GM06990 (cell line): ENCODE results near the gene CD96.

ENCODE experiments used
- DNase-seq: peaks from one replicate; pipeline ENCODE4 v3.0.0-alpha.2; 2011; ENCODE audit not compliant: insufficient read length; ENCODE audit errors: extremely low read depth
- H3K27me3 ChIP-seq: replicated peaks from 2 replicates; pipeline ENCODE4 v1.6.0; 2011; ENCODE audit warnings: low read length; ENCODE audit not compliant: control insufficient read depth, insufficient read depth
- H3K36me3 ChIP-seq: 2 replicates; pipeline ENCODE4 v1.5.1; 2011; ENCODE audit warnings: low read length; ENCODE audit not compliant: control insufficient read depth, insufficient read depth
- H3K4me3 ChIP-seq: replicated peaks from 2 replicates; pipeline ENCODE4 v1.5.1; 2011; ENCODE audit warnings: low read depth, mild to moderate bottlenecking, control low read depth, low read length
- TF ChIP-seq, protein P1 (sequence below): IDR thresholded peaks from 2 replicates; pipeline ENCODE4 v1.5.1; 2011; ENCODE audit warnings: low read length, control low read depth, mild to moderate bottlenecking, inconsistent platforms; ENCODE audit not compliant: insufficient read depth, poor library complexity, severe bottlenecking

Gene CD96

DNA sequence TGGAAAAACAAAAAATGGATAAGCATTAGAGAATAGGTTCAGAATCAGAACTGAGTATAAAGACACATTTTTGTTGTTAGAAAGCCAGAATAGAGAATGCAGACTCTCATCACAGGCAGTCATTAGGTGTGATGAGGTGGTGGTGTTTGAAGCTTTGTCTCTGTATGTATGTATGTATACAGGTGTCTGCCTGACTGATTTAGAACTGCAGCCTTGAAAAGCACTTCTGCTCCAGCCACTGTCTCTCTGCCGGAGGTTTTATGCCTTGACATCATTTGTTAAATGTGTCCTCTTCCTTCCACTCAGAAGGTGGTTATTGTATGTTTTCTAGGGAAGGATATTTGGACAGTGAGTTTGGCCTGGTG, 133.8 kb downstream of the CD96 start:
- TF ChIP-seq, protein P1, sequence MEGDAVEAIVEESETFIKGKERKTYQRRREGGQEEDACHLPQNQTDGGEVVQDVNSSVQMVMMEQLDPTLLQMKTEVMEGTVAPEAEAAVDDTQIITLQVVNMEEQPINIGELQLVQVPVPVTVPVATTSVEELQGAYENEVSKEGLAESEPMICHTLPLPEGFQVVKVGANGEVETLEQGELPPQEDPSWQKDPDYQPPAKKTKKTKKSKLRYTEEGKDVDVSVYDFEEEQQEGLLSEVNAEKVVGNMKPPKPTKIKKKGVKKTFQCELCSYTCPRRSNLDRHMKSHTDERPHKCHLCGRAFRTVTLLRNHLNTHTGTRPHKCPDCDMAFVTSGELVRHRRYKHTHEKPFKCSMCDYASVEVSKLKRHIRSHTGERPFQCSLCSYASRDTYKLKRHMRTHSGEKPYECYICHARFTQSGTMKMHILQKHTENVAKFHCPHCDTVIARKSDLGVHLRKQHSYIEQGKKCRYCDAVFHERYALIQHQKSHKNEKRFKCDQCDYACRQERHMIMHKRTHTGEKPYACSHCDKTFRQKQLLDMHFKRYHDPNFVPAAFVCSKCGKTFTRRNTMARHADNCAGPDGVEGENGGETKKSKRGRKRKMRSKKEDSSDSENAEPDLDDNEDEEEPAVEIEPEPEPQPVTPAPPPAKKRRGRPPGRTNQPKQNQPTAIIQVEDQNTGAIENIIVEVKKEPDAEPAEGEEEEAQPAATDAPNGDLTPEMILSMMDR = no peak
- Histone ChIP-seq H3K4me3 (peak overlapping the region; percentile 72), H3K36me3 (no peaks in the 10 kb centered on the region), H3K27me3 (no peaks in the 10 kb centered on the region)
- no peak for DNase-seq

DNA sequence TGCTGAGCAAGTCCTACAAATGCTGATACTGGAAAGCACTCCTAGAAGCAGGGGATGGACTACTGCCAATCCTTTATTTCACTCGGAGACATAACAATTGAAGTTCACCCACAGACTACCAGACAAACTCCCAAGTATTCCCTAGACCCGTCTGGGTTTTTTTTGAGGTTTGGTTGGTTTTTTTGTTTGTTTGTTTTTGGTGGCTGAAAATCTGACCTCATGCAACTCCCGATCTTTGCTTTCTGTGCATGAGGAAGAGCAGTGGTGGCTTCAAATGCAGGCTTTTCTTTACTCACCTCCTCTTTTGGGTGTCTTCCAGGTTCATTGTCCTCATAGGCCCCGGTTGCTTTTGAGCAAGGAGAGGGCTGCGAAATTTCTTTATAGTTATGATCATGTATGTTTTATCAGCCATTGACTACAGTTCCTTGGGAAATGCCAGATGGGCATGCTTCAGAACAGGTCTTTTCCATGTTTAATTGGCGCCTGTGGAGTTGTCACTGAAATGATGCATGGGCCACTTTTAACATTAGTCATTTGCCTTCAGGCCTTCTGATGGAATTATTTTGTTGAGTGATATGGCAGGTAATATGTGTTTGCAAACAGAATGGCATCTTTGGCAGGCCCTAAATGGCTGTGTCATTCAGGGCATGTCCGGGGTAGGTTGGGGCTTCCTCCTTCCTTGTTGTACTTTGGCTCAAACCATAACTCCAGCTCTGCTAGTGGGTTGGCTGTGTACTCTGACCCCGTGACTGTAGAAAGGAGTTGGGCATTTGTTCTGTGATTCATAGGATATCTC, 134.4 kb downstream of the CD96 start:
- no peaks in the 10 kb centered on the region for H3K27me3 ChIP-seq
- TF ChIP-seq, protein P1 = no peak
- DNase-seq = no peak

DNA sequence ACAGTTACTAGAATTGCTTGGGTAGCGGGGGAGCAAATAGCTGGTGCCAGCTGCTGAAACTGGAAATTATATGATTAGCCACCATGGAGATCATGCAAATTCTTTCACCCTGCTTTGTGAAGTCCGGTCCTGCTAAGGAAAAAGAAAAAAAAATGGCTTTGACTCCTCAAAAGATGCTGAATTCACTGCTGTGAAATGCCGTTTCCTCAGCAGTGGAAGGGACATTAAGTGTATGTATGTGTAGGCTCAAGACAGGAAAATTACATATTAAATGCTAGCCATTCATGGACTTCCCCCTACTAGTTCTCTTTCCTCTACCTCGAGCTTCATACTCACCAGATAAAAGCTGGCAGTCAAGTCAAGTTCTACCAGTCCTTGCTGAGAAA, 135.0 kb downstream of the CD96 start:
- DNase-seq = no peak
- H3K27me3 ChIP-seq = no peaks in the 10 kb centered on the region
- peak overlapping the region; percentile 27 for H3K4me3 ChIP-seq
- H3K36me3 ChIP-seq = no peaks in the 10 kb centered on the region
- TF ChIP-seq, protein P1 = no peak

More for the DNA sequence above, 134.4 kb downstream of the CD96 start:
- H3K36me3 ChIP-seq = no peaks in the 10 kb centered on the region
- H3K4me3 ChIP-seq = peak overlapping the region; percentile 72

DNA sequence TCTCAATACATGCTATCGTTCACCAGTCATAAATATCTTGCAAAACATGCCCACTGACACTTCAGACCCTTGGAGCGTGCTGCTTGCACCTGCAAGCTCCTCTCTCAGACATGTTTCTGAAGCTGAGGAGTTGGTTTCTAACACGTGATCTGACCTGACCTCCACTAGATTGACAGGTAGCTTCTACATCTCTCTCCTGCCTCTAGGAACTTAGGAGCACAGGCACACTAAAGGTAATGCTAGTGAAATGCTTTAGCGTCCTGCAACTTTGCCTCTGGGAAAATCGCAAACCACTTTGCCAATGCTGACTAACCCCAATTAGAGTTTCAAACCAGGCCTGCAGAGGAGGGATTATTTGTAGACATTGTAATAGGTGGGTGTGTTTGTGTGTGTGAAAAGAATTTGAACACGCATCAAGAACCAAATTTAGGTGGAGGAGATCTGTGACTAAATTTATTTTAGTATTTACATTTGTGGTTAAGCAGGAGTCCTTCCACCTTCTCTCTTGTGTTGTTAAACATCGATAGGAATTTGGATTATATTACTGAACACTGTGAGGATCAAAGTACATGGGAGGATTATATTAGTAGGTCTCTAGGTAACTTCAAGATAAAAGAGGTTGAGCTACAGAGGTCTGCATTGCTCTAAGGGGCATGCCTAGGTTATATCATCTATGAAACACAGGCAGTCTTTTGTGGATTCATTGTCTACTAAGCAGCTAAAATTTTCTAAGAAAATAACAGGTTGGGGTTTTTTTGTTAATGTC, 139.8 kb downstream of the CD96 start:
- Histone ChIP-seq H3K36me3 (no peaks in the 10 kb centered on the region), H3K27me3 (no peaks in the 10 kb centered on the region), H3K4me3 (no peak overlapping the region)
- DNase-seq = no peak
- TF ChIP-seq, protein P1 = no peak

DNA sequence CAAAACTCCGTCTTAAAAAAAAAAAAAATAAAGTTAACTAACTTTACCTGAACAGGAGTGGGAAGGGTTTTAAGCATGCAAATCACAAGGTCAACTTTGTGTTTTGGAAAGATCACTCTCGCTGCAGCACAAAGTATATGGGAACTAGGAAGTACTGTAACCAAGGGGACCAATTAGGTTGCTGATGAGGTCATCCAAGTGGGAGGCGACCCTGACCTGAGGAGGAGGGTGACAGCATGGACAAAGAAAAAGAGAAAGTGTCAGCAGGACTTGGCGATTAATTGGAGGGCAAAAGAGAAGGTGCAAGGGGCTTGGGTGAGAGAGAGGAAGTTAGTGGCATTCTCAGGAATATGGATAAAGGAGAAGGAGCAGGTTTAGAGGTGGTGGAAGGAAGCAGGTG, 142.6 kb downstream of the CD96 start:
- TF ChIP-seq, protein P1 = no peak
- no peak for DNase-seq
- no peaks in the 10 kb centered on the region for H3K36me3 ChIP-seq
- no peak overlapping the region for H3K4me3 ChIP-seq
- H3K27me3 ChIP-seq = no peaks in the 10 kb centered on the region
